ENCODE results near the gene NSMCE1.

Gene NSMCE1

DNA sequence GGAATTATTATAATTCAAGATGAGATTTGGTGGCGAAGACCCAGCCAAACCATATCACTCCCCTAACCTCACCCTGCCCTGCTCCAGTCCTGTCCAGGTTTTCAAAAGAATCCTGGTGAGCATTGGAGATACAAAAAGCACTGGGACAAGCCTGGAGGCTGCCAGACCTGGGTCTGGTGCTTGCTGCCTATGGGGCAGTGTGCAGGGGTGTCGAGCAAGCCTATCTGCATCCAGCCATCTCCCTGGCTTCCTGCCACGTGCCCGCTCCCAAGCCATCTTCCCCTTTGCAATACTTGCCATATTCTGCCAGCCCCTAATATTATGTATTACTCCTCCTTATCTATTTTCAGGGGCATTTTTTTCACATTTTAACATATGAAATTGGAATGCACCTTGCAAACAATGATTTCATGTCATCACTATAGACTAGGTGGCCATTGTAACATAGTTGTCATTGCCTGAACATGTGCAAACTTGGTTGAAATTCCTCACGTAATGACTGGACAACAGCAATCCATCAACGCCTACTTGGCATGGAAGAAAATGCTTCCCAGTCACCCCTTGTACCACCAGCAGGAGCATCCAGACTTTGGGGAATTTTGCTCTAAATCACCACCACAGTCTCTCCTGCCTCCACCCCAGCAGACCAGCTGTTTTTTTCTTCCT, 73.4 kb downstream of the NSMCE1 start:
- DNase-seq (ENCODE audit: low read depth) = no peak

DNA sequence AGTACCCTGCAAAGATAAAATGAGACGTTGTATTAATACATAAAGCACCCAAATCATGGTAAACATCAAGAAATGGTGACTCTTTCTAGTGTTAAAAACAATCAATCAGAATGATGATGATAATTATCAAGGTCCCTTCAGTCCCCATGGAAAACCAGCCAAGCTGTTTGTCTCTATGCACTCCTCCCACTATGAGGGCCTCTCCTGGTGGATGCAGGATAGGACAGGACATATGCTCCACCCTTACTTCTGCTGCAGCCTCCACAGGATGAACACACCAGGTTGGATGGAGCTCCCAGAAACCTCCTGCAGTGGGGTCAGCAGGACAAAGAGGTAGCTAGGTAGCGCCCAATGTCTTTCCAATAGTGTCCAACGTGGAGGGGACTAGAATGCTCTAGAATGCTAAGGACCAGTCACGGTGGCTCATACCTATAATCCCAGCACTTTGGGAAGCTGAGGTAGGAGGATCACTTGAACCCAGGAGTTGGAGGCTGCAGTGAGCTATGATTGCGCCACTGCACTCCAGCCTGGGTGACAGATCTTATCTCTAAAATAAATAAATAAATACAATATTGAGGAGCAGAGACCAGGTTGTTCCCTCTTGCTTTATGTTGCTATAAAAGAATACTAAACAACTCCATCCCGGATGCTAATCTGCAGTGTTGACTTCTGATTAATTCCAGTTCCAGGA, 75.1 kb downstream of the NSMCE1 start:
- DNase-seq (ENCODE audit: low read depth) = no peak

DNA sequence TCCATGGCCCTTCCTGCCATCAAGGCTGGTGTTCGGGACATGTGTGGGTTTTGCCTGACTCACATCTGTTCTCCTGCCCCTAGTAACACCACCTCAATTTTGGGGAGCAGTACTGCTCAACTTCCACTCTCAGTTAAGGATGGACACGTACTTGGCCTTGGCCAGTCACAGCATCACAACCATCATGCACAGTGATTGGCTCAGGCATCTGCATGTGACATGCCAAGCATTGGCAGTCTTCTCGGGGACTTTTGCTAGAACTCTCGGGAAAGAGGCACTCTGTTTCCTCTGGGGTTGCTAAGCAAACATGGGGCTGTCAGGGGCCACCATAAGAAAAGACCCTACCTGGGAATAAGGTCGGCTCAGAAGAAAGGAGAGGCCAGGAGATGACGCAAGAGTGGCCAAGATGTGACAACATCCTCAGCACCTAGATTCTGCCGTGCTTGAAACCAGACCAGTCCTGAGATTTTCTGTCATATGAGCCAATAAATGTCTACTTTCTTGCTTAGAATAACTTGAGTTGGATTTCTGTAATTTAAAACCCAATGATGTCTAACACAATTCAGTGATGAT, 77.1 kb downstream of the NSMCE1 start:
- no peak for DNase-seq (ENCODE audit: low read depth)

DNA sequence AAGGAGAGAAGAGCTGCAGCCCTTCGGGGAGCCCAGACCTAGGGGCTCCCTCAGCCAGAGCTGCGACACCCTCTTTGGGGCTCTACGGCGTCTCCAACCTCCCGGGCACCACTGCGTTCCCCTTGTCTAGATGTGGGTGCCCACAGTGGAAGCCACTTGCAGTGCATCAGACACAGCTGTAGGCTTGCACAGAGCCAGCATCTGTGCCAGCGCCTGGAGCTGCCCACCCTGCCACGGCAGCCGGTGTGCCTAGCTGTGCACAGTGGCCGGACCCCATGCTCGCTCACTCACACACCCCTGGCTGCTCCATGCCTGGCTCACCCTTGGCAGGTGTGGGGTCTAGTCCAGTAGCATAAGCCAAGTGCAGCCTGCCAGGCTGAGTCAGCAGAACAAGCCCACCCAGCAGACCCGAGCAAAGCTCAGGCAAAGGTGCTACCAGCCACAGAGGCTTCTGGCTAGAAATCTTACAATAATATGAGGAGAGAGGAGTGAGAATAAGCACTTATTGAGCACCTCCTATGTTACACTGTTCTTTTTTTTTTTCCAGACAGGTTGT, 78.2 kb downstream of the NSMCE1 start:
- no peak for DNase-seq (ENCODE audit: low read depth)

DNA sequence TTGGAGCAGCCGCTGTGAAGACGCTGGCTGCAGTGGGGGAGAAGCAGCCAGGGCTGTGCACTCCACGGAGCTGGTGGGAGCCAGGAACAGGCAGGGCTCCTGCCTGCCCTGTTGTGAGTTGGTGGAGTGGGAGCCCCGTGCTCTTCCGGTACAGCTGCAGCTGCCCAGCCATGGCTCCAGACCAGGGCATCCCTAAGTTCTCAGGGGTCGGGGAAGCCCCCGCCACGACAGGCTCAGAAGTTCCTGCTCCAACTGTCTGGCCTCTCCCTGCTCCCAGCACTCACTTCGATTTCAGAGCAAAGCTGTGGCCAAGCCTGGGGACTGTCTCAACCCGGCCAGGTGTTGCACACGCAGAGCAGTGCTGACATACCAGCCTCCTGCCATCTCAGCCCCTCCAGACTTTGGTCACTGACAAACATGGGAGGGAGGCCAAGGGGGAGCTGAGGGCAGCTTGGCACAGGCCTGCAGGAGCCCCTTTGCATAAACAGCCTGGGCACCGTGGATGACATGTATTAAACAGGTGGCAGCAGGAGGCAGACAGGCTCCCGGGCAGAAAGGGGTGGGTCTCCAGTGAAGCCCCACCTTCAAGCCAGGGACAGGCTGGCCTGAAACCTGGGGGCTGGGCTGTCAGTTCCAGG, 79.1 kb downstream of the NSMCE1 start:
- no peak for DNase-seq (ENCODE audit: low read depth)

DNA sequence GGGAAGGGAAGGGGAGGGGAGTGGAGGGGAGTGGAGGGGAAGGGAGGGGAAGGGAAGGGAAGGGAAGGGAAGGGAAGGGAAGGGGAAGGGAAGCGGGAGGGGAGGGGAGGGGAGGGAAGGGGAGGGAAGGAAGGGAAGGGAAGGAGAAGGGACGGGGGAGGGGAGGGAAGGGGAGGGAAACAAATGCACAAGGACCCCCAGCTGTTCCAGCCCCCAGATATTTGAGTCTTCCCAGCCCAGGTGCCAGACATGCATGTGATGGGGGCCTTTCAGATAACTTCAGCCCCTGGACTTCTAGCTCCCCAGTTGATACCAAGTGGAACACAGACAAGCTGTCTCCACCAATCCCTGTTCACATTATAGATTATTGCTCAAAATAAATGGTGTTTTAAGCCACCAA, 79.9 kb downstream of the NSMCE1 start:
- DNase-seq (ENCODE audit: low read depth) = no peak

DNA sequence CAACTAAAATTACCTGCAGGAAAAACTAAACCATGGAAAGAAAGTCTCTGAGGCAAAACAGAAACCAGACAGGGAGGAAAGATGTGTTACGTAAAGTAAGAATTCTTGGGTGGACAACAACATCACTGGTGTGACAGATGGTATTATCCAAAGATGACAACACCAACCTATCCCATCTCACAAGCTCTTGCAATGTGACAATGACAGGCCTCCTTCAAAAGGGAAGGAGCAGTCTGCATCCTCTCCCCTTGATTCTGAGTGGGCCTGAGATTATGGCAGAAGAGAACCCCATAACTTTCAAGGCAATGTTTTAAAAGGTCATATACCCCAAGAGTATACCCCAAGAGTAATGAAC, 82.8 kb downstream of the NSMCE1 start:
- DNase-seq (ENCODE audit: low read depth) = no peak

DNA sequence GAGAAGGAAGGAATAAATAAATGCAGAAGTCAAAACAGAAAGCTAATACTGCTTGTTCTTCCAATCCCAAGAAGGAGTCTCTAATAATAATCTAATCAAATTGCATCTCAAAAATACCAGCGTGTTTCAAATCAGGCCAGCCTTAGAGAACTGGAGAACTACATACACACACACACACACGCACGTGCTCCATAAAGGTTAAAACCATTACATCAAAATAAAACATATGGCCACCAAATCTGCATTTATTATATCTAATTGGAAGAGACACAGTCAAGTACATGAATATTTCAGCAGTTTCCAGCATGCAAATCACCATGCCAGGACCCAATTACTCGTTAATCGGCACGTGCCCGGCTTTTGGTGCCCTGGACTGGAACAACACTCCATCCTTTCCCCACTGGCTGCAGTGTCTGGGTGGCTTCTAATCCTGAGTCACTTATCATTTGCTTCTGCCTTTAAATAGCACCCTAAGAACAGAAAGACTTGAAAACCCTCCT, 85.6 kb downstream of the NSMCE1 start:
- no peak for DNase-seq (ENCODE audit: low read depth)

DNA sequence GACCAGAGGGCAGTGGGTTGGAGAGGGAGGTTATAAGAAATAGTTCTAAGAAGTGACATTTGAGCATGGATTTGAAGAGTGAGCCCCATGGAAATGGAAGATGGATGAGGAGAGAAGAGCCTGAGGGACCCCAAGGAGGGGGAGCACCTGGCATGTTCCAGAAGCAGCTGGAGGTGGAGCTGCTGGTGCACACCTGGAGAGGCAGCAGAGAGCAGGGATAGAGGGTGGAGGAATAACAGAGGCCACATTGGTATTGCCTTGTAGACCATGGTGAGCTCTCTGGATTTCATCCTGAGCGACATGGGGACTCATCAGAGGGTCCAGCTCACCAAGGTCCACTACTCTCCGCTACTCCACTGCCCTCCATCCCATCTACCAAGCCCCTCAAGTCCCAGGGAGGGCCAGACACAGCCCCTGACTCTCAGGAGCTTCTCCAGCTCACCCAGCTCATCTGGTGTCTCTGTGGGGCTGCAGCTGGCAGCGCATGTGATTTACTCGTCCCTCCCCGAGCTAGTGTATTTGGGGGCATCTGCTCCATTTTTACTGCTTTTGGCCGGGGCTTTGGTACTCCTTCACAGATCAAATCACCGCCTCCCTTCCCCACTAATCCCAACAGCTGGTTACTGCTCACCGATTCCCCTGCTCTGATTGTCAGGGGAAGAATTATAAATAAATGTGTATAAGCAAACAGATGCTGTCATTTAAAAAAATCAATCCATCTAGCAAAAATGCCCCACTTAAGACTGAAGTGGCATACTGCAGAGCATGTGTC, 87.4 kb downstream of the NSMCE1 start:
- DNase-seq (ENCODE audit: low read depth) = no peak

DNA sequence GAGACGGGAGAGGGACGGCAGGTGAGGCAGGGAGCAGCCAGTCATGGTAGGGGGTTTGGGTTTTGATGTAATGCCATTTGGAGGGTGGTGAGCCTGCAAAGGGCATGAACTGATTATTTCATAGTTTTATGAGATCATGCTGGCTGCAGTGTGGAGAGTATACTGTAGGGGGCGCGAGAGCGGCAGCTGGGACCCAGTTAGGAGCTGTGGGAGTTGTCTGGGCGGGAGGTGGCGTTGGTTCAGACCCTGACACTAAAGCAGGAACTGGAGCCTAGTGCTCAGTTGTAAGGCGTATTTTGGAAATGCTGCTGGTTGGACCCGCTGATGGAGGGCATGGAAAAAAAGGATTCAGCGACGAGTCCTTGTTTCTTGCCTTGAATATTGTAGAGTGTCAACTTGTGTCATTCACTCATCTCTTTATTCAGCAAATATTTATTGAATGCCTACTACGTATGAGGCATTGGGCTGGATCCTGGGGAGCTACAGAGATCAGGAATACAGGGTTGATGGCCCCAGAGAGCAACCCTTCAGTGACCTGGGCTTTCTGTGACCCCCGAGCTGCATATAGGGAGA, 89.0 kb downstream of the NSMCE1 start:
- peak; percentile 79 for DNase-seq (ENCODE audit: low read depth)

DNA sequence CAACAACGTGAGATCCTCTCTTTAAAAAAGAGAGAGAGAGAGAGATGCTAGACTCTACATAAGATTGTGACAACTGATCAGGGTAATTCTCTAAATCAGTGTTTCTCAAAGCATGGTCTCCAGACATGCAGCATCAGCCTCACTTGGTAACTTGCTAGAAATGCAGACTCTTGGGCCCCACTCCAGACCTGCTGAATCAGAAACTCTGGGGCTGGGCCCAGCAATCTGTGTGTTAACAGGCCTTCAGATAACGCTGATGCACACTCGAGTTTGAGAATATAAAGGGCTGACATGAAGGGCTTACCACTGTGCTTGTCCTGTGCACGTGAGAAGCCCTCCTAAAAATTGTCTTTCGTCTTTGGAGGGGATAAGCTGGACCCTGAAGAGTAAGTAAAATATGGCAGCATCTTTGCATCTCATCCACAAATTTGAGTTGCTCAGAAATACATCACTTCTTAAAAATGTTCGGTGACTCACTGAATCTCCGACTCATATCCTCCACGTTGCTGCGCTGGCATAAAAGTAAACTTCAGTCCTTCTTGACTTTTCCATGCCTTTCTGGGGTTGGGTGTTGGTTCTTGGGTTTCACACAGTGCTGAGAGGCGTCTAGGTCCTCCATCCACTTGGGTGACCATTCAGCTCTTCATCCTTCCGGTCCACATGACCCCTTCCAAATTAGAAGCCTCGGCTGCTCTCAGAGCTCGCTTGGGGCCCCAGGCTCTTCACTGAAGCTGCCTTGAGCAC, 91.4 kb downstream of the NSMCE1 start:
- no peak for DNase-seq (ENCODE audit: low read depth)

DNA sequence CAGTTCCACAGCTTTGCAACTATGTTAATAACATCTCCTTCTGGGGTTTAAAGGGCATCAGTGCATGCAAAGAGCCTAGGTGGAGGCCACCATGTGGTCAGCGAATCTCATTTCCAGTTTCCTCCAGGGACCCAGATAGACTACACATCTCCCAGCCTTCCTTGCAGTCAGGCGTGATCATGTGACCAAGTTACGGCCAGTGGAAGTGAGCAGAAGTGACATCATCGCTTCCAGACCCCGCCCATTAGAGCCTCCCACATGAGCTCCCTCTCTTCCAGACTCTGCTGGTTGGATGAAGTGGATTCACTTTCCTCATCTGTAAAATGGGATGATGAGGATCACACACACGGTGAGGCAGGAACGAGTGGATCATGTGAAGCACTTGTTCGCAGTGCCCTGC, 92.7 kb downstream of the NSMCE1 start:
- no peak for DNase-seq (ENCODE audit: low read depth)
